Right hindlimb (tissue), 1 donor: Measurements from ENCODE around the gene ACP2.

Experiments used
- DNase-seq: peaks from one replicate; pipeline ENCODE4 v3.0.0-alpha.2; 2018

The ACP2 gene, protein sequence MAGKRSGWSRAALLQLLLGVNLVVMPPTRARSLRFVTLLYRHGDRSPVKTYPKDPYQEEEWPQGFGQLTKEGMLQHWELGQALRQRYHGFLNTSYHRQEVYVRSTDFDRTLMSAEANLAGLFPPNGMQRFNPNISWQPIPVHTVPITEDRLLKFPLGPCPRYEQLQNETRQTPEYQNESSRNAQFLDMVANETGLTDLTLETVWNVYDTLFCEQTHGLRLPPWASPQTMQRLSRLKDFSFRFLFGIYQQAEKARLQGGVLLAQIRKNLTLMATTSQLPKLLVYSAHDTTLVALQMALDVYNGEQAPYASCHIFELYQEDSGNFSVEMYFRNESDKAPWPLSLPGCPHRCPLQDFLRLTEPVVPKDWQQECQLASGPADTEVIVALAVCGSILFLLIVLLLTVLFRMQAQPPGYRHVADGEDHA

DNA sequence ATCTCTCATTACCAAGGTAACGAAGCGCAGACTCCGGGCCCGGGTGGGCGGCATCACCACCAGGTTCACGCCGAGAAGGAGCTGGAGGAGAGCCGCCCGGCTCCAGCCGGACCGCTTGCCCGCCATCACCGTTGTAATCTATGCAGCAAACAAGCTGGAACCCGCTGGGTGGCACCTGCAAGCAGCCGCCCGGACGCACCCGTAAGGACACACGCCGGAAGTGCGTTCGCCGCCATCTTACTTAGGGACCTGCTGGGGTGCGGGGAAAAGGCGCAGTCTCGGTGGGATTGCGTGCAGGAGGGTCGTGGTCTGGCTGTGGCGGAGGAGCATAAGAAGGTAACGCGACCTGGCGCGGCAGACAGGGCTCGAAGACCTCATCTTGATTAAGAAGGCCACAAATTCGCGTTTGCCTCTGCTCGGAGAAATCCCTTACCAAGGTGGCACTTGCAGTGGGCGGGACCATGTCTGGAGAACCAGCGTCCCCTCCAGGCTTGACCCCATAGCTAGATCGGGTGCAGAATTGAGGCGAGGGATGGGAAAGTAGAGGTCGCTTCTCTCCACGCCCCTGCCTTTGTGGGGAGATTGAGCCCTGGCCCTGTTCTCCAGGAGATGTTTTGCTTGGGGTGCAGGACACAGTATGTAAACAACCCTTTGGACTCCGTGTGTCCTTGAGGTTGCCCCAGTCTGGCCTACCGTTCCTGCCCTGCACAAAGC is at the start of gene ACP2:
Gene ACP2, minus strand, starts transcription at position 151 of the 714 bp plus-strand sequence. Its CDS starts 25 bp downstream, at position 126.
- DNase-seq, result peak; percentile 91

DNA sequence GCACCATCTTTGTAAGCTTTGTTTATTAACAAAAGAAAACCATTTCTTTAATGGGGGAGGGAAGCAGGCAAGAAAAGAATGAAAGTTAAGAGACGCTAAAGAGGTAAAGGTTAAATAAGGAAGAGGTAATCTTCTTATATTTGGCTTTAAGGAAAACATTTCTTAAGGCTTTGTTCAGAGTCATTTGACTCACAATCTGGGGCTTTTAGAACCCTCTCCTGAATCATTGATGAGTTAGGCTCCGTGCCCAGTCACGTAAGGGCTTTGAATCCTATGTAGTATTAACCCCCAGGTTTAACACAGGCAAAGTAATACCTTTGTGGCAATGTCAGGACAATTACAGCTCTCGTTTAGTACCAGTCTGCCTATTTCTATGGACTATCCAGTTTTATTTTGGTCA is 47.4 kb upstream of the ACP2 start:
- no peak for DNase-seq

DNA sequence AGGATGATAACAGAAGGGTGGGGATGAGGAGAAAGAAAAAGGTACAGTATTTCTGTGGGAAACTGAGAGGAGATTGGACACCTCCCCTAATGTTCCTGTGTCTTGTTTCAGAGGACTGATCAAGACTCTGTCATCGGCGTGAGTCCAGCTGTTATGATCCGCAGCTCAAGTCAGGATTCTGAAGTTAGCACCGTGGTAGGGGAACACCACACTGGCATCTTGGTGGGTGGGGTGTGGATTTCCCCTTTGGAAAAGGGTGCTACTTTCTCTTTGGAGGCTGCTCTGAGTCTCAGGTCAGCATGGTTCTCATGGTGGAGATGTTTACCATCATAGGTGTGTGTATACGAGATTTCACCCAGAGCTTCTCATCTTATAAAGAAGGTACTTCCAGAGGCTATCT is 46.8 kb upstream of the ACP2 start:
- no peak for DNase-seq

DNA sequence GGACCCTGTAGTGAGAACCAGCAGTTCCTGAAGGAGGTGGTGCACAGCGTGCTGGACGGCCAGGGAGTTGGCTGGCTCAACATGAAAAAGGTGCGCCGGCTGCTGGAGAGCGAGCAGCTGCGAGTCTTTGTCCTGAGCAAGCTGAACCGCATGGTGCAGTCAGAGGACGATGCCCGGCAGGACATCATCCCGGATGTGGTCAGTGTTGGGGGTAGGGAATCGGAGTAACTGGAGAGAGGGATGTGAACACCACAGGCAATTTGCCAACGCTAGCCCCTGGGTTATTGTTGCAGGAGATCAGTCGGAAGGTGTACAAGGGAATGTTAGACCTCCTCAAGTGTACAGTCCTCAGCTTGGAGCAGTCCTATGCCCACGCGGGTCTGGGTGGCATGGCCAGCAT is 41.2 kb upstream of the ACP2 start:
- DNase-seq, result no peak

DNA sequence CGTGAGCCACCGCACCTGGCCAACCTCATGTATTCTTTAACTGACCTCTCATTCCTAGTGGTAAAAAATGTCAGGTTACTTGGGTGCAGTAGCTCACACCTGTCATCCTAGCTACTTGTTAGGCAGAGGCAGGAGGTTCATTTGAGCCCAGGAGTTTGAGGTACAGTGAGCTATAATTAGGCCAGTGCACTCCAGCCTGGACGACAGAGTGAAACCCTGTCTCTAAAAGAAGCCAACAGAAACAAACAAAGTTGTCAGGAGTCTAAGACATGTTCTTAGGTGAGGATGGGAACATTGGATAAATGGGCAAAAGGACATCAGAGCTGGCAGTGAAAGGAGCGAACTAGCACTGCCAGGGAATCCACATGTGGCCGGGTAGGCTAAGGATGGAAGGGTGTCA is 39.5 kb upstream of the ACP2 start:
- DNase-seq, result no peak

DNA sequence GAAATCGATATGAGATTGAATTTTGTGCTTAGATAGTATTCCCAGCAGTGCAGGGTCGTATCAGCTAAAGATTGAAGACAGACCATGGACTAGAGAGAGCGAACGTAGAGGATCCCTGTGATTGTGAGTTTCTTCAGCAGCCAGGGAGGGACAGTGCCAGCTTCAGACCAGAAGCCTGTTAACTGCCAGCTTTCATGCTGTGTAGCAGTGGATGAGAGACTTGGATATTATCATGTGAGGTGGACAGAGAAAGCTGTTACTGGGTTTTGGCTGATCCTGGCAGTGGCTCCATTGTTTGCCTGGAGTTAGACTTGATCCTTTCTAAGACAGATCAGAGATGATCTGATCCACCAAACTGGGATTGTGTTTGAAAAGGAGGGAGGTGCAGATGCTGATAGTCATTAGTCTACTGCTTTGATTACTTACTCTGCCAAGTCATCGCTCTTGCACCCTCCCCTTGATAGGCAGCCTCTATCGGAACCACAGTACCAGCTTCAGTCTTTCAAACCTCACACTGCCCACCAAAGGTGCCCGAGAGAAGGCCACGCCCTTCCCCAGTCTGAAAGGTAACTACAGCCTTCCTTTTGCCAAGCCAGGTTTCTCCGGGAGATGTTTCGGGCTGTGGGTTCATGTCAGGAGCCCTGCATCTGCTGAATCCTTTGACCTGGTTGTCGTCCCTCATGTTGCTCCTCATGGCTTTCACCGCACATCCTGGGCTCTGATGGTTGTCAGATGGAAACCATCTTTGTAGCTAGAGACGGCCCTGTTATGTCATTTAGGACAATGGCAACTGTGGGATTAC is 37.6 kb upstream of the ACP2 start:
- DNase-seq, result no peak

DNA sequence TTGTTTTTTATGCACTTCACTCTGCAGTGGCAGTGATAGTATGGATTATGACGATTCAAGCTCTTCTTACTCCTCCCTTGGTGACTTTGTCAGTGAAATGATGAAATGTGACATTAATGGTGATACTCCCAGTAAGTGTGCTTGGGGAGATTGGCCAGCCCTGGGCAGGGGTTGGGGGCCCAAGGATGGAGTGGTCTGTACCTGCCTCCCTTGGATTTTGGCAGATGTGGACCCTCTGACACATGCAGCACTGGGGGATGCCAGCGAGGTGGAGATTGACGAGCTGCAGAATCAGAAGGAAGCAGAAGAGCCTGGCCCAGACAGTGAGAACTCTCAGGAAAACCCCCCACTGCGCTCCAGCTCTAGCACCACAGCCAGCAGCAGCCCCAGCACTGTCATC is 35.5 kb upstream of the ACP2 start:
- DNase-seq, result no peak

DNA sequence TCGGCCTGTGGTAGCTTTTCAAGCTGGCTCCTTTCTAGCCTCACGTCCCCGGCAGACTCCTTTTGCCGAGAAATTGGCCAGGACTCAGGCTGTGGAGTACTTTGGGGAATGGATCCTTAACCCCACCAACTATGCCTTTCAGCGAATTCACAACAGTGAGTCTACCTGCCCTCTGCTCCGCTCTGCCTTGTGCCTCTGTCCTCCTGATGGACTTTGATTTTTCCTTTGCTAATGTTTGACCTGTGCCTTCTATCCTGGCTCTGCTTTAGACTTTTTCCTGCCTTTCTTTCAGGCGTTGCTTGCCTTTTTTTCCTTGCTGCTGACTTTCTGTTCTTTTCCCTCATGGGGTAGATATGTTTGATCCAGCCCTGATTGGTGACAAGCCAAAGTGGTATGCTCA is 33.8 kb upstream of the ACP2 start:
- DNase-seq, result no peak

DNA sequence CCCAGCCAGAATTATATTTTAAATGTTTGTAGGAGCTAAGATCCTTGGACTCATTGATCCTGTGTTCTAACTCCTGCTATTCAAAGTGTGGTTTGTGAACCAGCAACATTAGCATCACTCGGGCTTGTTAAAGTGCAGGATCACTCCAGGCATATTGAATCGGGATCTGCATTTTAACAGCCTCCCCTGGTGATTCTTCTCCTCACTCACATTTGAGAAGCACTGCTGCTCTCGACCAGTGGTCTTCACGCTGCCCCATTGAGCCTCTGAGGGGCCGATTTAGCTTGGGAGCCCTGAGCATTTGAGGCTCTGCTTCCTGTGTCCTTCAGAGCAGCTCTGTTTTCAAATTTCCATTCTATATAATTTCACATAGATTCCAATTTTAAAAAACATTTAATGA is 32.2 kb upstream of the ACP2 start:
- no peak for DNase-seq

DNA sequence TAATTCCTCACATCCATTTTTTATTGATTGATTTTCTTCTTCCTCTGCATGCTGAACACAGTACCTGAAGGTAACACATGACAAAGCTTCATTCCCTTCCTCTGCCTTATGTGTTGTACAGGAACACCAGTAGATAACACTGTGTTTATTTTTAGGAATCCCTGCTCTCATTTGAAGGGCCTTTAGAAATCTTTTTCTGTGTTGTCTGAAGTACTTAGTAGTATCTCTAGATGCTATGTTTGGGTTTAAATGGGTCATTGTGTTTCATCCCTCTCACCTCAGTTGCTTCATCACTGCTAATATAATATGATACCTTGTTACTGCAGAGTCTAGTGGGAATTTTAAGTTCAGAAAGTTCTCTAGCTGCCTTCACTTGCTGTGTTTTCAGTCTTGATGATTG is 31.5 kb upstream of the ACP2 start:
- DNase-seq, result no peak

DNA sequence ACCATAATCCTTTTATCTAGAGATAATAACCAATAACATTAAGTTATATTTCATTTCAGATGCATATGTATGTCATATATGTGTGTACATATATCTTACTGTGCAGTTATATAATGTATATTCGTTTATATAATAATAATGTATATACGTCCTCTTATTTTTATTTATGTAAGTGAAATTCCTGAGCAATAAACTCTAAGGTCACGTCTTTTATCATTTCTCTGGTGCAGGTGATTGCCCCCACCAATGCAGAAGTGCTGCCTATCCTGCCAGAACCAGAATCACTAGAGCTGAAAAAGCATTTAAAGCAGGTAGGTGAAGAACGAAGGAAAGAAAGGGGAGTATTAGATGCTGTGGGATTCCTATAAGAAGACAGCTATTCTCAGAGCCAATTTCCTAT is 30.2 kb upstream of the ACP2 start:
- DNase-seq, result no peak

DNA sequence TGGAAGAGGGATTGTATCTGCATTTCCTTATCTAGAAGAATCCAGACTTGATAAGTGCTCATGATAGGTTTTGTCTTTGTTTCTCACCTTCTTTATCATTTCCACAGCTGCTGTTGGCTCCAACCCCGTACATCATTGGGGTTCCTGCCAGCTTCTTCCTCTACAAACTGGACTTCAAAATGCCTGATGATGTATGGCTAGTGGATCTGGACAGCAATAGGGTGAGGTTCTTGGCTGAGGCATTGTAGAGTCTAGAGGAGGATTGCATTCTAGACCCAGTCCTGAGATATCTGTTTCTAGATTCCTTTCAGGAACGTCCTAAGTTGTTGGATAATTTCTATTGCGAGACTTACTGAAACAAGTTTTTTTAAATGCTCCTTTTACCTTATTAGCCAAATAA is 29.4 kb upstream of the ACP2 start:
- DNase-seq, result no peak

DNA sequence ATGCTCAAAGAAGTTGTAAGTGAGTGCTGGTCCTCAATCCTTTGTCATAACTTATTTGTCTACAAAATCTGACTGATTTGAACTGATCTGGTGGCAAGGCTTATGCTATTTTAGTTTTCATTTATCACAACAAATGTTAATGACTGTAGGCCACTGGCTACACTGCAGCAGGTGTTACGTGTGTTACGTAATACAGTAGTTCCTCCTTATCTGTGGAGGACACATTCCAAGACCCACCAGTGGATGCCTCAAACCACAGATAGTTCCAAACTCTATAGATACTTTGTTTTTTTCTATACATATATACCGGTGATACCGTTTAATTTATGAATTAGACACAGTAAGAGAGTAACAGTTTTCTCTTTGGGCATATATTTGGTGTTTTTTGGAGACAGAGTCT is 28.3 kb upstream of the ACP2 start:
- no peak for DNase-seq

DNA sequence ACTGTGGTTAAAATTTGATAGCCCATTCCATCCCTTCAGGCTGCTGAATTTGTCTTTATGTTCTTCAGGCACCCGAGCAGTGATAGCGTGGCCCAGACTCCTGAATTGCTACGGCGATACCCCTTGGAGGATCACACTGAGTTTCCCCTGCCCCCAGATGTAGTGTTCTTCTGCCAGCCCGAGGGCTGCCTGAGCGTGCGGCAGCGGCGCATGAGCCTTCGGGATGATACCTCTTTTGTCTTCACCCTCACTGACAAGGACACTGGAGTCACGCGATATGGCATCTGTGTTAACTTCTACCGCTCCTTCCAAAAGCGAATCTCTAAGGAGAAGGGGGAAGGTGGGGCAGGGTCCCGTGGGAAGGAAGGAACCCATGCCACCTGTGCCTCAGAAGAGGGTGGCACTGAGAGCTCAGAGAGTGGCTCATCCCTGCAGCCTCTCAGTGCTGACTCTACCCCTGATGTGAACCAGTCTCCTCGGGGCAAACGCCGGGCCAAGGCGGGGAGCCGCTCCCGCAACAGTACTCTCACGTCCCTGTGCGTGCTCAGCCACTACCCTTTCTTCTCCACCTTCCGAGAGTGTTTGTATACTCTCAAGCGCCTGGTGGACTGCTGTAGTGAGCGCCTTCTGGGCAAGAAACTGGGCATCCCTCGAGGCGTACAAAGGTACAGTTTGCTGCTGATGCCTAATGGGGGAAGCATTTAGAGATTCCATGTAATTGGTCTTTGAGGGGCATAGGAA is 26.1 kb upstream of the ACP2 start:
- DNase-seq, result no peak

DNA sequence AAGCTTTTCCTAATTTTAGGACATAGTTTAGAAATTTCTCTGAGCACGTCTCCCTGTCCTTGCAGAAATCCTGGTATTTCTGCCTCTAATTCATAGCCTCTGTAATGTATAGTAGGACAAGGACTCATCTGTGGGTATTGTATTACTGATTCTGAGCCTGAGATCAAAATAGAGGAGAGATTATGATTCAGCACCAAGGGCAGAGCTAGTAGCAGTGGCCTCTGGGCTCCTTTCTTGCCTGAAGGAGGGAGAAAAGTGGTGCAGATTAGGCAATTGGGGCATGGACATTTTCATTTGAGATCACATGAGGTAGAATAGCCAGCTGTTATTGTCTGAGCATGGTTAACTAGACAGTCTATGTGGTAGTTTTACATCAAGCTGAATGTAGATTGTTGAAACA is 24.1 kb upstream of the ACP2 start:
- no peak for DNase-seq

DNA sequence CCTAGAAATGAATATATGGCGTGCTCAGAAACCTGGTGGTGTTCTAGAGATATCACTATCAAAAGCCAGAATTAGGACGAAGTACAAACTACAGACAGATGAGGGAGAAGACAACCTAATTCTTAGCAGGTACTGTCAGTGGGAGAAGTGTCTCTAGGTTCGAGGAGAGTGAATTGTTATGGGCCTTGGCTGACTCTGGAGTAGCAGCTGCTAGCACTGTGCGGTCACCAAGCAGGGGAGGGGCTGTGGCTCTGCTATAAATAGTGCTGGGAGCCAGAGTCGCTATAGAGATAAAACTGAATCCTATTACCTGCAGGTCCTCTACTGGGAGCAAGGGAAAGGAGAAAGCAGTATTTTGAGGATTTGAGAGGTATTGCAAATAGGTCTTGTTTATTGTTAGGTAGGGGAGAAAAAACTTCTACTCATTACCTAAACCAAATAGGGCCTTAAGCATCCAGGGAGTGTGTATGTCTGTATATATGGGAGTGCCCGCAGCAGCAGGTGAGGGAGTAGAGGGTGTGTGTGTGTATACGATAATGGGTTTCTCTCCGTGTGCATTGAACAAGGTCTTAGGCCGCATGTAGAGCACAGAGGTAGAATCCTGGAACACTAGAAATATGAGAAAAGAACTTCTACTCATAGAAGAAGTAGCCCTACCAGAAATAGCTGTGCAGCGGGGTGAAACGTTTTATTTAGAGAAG is 23.5 kb upstream of the ACP2 start:
- DNase-seq, result peak; percentile 55

DNA sequence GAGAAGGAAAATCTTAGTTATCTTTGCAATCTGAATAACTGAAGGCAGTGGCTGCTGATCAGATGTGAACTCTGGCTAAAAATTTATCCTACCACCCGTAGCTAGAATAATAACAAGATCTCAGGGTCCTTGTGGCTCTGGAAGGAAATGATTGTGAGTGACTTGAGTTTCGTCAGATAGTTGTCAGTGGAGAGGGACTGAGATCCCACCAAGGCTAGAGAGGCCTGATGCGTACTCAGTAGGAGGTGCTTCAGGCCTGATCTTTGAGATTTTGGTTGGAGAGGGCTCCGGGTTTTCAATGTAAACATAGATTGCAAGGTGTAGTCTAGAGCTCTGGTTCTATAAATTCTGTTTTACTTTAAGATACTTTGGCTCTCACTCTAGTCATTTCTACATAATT is 22.7 kb upstream of the ACP2 start:
- DNase-seq, result no peak

DNA sequence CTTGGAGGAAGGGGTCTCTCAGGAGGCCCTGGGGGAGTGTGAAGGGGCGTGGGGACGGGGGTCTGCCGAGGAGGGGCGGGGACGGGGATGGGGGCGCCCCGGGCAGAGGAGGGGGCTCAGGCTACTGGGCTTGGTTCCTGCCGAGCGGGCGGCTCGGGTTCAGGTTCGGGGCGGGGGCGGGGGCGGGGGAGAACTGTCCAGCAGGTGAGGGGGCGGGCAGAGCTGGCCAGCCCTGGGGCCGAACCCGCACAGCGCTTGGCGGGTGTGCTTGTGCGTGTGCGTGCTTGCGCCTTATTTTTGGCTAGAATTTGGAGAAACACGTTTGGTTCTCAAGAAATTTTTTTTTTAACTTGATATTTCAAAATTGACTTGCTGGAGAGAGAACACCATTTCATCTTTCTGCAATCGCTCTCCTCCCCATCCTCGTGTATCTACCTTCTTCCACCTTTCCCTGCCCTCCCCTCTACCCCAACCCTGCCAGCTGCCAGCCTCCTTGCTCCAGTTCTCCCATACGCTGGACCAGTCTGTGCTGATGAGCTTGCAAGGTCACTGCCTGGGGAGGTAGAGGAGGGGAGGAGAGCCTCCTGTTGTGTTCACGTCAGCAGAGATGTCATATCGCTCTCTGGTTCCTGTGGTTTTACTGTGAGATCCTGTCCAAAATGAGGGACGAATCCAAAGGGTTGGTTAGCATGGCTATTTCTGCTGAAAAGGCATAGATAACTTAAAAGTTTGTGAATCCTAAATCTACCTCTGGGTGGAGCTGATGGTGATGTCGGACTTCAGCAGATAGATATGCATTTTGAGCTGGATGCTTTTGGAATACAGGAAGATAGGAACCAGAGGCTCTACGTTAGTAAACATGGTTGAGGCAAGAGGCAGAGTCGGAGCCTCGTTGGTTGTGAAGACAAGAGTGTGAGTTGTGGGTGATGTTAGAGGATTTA is 22.0 kb upstream of the ACP2 start:
- no peak for DNase-seq

DNA sequence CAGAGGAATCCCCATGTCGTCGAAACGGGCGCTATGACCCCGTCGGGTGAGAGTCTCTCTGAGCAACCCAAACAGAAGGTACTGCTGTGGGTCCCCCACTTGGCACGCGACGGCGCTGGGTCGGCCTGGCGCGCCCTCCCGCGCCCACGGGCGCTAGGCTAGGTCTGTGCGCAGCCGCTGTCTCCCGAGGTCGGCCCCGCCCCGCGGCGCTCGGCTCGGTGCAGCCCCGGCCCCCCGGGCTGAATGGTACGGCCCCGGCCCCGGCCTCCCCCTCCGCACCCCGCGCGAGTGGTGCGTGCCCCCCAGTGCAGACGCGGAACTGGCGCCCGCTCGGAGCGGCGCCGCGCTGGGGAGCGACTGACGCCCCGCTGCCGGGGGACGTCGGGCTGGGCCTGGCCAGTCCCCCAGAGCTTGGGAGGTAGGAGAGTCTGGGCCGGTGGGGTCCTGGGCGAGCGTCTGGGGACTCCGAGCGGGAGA is 21.3 kb upstream of the ACP2 start, which contains the start of gene MADD:
Gene MADD, plus strand, starts transcription at position 305 of the 477 bp plus-strand sequence.
- DNase-seq, result peak; percentile 89

DNA sequence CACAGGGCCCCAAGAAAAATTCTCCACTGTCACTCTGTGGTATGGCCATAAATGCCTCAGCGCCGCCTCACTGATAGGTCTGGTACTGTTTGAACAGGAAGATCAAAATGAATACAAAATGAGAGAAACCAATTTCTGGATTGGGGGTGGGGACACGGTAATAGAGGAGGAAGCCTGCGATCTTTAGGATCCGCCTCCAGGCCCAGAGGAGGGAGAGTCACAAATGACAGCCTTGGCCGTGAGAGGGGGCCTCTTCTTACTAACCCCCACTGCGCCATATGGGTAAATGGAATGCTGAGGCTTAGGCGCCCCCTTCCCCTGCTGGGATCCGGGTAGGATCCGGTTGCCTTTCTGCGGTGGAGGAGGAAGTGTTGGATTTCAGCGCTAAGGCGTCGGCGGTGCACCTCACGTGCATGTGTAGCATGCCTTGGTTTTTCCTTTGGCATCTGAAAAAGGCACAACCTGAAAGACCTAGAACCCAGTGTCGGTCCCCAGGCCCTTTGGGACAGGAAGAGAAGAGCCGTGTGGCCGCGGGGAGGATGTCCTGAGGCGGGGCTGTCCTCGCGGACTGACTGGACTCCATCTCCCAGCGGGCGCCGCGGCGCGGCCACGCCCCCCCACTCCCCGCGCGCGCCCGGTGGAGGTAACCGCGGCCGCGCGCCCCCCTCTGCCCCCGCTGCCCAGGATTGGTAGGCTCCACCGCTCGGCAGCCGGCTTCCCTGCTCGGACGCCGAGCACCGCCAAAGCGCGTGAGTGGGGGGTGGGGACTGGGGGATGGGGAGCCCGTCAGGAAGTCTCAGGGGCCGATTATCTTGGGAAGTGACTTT is 20.6 kb upstream of the ACP2 start:
- DNase-seq, result peak; percentile 92
